Liver (tissue), 9 donors: ENCODE results near the gene GSE1. TPM values are rescaled to one million over a fixed set of nuclear protein-coding genes. Genes with fewer than 3 reads are reported as not detected.
A peak's percentile ranks its signal among the peaks of the same experiment; 100 is the strongest.

ENCODE experiments used
- DNase-seq: peaks from one replicate; pipeline ENCODE4 v3.0.0-alpha.2; 2017; ENCODE audit warnings: low spot score
- H3K27ac ChIP-seq, 2 donors: one replicate each; pipeline ENCODE4 v1.7.0; 2013; ENCODE audit warnings: inconsistent platforms in 2 of 2, low read length in 2 of 2, control low read depth in 1 of 2, low read depth in 1 of 2, mild to moderate bottlenecking in 1 of 2
- H3K27me3 ChIP-seq, 4 donors: one replicate each; pipeline versions ENCODE4 v1.6.1 to v1.7.0; 2013; ENCODE audit warnings: low read length in 3 of 4, inconsistent platforms in 1 of 4, mild to moderate bottlenecking in 1 of 4, moderate library complexity in 1 of 4; ENCODE audit not compliant: control insufficient read depth in 4 of 4, insufficient read depth in 4 of 4
- H3K36me3 ChIP-seq, 4 donors: one replicate each; pipeline versions ENCODE4 v1.6.1 to v1.7.0; 2013; ENCODE audit warnings: low read length in 3 of 4, mild to moderate bottlenecking in 3 of 4, low read depth in 1 of 4, moderate library complexity in 1 of 4; ENCODE audit not compliant: control insufficient read depth in 4 of 4, insufficient read depth in 3 of 4
- H3K4me1 ChIP-seq, 4 donors: one replicate each; pipeline versions ENCODE4 v1.6.1 to v1.7.0; 2013; ENCODE audit warnings: low read length in 3 of 4, mild to moderate bottlenecking in 3 of 4, moderate library complexity in 1 of 4; ENCODE audit not compliant: control insufficient read depth in 4 of 4, insufficient read depth in 4 of 4
- H3K4me3 ChIP-seq, 3 donors: one replicate each; pipeline versions ENCODE4 v1.6.1 to v1.7.0; 2013; ENCODE audit warnings: low read length in 3 of 3, control low read depth in 1 of 3, low read depth in 1 of 3, mild to moderate bottlenecking in 1 of 3
- H3K9ac ChIP-seq, 2 donors: one replicate each; pipeline ENCODE4 v1.7.0; 2013; ENCODE audit warnings: low read length in 2 of 2, mild to moderate bottlenecking in 2 of 2, moderate library complexity in 2 of 2, control low read depth in 1 of 2, low read depth in 1 of 2
- H3K9me3 ChIP-seq, 4 donors: one replicate each; pipeline versions ENCODE4 v1.6.1 to v1.7.0; 2013; ENCODE audit warnings: low read length in 3 of 4; ENCODE audit not compliant: control insufficient read depth in 4 of 4
- FOXA1 ChIP-seq: IDR thresholded peaks from 2 replicates; pipeline ENCODE4 v1.6.1; 2016; ENCODE audit warnings: antibody characterized with exemption
- FOXA2 ChIP-seq: IDR thresholded peaks from 2 replicates; pipeline ENCODE4 v1.6.1; 2016; ENCODE audit warnings: antibody characterized with exemption
- GABPA ChIP-seq, 2 donors: IDR thresholded peaks in 1 of 2; conservative IDR thresholded peaks in 1 of 2; 2 replicates each; pipeline ENCODE4 v1.6.1; 2016; ENCODE audit warnings: antibody characterized with exemption in 2 of 2, mild to moderate bottlenecking in 1 of 2, moderate library complexity in 1 of 2
- HNF4A ChIP-seq, 2 donors: conservative IDR thresholded peaks; 2 replicates each; pipeline ENCODE4 v1.6.1; 2016; ENCODE audit warnings: antibody characterized with exemption in 2 of 2, mild to moderate bottlenecking in 2 of 2
- HNF4G ChIP-seq: IDR thresholded peaks from 2 replicates; pipeline ENCODE4 v1.6.1; 2016; ENCODE audit warnings: antibody characterized with exemption
- JUND ChIP-seq, 2 donors: IDR thresholded peaks; 2 replicates each; pipeline ENCODE4 v1.6.1; 2016; ENCODE audit warnings: antibody characterized with exemption in 2 of 2
- RAD21 ChIP-seq, 2 donors: IDR thresholded peaks; 2 replicates each; pipeline ENCODE4 v1.6.1; 2016; ENCODE audit warnings: antibody characterized with exemption in 2 of 2, mild to moderate bottlenecking in 2 of 2
- RXRA ChIP-seq, 2 donors: IDR thresholded peaks; 2 replicates each; pipeline ENCODE4 v1.6.1; 2017 to 2018; ENCODE audit warnings: antibody characterized with exemption in 2 of 2, mild to moderate bottlenecking in 1 of 2
- YY1 ChIP-seq: IDR thresholded peaks from 2 replicates; pipeline ENCODE4 v1.6.1; 2016; ENCODE audit warnings: antibody characterized with exemption, mild to moderate bottlenecking
- WGBS: extraction: QIAGEN DNeasy Blood & Tissue Kit; methylation state at CpG from one replicate; pipeline ENCODE4 v1.1.7; 2013; 5-methylcytosine and 5-hydroxymethylcytosine counted together
- polyA plus RNA-seq, 2 donors: library from polyadenylated mRNA; stranded (reverse) in 1 of 2; unstranded in 1 of 2; fragments of 200-250 nt in 1 of 2; fragments of >200 nt in 1 of 2; fragmentation: Nextera tagmentation in 1 of 2; extraction: Ambion mirVana in 1 of 2; gene quantifications; one replicate each; pipeline versions ENCODE4 v1.2.1 to v1.2.3, GENCODE V29; 2013 to 2015
- total RNA-seq, 2 donors: library from RNA; depleted of rRNA; stranded (reverse); fragments of >200 nt; gene quantifications; one replicate each; pipeline ENCODE4 v1.2.3, GENCODE V29; 2014
- TF ChIP-seq, protein P1 (sequence below): IDR thresholded peaks from 2 replicates; pipeline ENCODE4 v1.6.1; 2016; ENCODE audit warnings: antibody characterized with exemption
- TF ChIP-seq, protein P2 (sequence below): IDR thresholded peaks from 2 replicates; pipeline ENCODE4 v1.6.1; 2016; ENCODE audit warnings: antibody characterized with exemption
- TF ChIP-seq, protein P3 (sequence below): IDR thresholded peaks from 2 replicates; pipeline ENCODE4 v1.6.1; 2016; ENCODE audit warnings: antibody characterized with exemption
- TF ChIP-seq, protein P4 (sequence below): fragments of 150-350 bp; IDR thresholded peaks from 2 replicates; pipeline ENCODE4 v1.5.1; 2017; ENCODE audit warnings: improper control_type of control experiment, low read depth, low read length; ENCODE audit not compliant: missing input control
- donor health status: healthy.
- donor health status: healthy.
- donor health status: healthy.
- donor health status: healthy.
- donor health status: healthy.

The GSE1 gene
- total and polyA plus RNA-seq, 4 donors = 9.9 to 37.7 (median 25.2) TPM

- Histone ChIP-seq H3K27me3 (no peaks in the 10 kb centered on the region), H3K27ac (no peak overlapping the region), H3K9ac (no peak overlapping the region), H3K9me3 (no peaks in the 10 kb centered on the region), H3K4me3 (no peak overlapping the region), H3K4me1 (peaks cover 16 to 48% (median 30%) of the 10 kb centered on the region in 4 donors), H3K36me3 (peaks cover 0 to 5% (median 1%) of the 10 kb centered on the region in 4 donors)
- WGBS = 94% methylated on average over 21 of the region's 21 CpGs
- DNase-seq = no peak
- TF ChIP-seq GABPA (IDR thresholded peaks at IDR 0.05 in 1 of 2, conservative IDR thresholded peaks at IDR 0.05 in 1 of 2) (no peak), YY1 (no peak), FOXA1 (no peak), RAD21 (IDR thresholded peaks at IDR 0.05) (no peak), RXRA (IDR thresholded peaks at IDR 0.05) (no peak), FOXA2 (no peak)
- TF ChIP-seq, protein P1, sequence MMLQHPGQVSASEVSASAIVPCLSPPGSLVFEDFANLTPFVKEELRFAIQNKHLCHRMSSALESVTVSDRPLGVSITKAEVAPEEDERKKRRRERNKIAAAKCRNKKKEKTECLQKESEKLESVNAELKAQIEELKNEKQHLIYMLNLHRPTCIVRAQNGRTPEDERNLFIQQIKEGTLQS = no peak
- TF ChIP-seq, protein P2, sequence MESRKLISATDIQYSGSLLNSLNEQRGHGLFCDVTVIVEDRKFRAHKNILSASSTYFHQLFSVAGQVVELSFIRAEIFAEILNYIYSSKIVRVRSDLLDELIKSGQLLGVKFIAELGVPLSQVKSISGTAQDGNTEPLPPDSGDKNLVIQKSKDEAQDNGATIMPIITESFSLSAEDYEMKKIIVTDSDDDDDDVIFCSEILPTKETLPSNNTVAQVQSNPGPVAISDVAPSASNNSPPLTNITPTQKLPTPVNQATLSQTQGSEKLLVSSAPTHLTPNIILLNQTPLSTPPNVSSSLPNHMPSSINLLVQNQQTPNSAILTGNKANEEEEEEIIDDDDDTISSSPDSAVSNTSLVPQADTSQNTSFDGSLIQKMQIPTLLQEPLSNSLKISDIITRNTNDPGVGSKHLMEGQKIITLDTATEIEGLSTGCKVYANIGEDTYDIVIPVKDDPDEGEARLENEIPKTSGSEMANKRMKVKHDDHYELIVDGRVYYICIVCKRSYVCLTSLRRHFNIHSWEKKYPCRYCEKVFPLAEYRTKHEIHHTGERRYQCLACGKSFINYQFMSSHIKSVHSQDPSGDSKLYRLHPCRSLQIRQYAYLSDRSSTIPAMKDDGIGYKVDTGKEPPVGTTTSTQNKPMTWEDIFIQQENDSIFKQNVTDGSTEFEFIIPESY = no peak
- TF ChIP-seq, protein P3, sequence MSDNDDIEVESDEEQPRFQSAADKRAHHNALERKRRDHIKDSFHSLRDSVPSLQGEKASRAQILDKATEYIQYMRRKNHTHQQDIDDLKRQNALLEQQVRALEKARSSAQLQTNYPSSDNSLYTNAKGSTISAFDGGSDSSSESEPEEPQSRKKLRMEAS = no peak
- TF ChIP-seq, protein P4, sequence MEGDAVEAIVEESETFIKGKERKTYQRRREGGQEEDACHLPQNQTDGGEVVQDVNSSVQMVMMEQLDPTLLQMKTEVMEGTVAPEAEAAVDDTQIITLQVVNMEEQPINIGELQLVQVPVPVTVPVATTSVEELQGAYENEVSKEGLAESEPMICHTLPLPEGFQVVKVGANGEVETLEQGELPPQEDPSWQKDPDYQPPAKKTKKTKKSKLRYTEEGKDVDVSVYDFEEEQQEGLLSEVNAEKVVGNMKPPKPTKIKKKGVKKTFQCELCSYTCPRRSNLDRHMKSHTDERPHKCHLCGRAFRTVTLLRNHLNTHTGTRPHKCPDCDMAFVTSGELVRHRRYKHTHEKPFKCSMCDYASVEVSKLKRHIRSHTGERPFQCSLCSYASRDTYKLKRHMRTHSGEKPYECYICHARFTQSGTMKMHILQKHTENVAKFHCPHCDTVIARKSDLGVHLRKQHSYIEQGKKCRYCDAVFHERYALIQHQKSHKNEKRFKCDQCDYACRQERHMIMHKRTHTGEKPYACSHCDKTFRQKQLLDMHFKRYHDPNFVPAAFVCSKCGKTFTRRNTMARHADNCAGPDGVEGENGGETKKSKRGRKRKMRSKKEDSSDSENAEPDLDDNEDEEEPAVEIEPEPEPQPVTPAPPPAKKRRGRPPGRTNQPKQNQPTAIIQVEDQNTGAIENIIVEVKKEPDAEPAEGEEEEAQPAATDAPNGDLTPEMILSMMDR = no peak
Observed at GRCh38 chr16:85644093-85644712, 31.1 kb downstream of the GSE1 start.

GRCh38 chr16:85645021-85645589 lies 32.0 kb downstream of the GSE1 start:
- no peak for DNase-seq
- WGBS = 77% methylated on average over 19 of the region's 19 CpGs
- H3K36me3 ChIP-seq = peaks cover 0 to 5% (median 1%) of the 10 kb centered on the region in 4 donors
- TF ChIP-seq HNF4A (conservative IDR thresholded peaks at IDR 0.05) (peak in 1 of 2 donors; percentile 6), YY1 (no peak)
- no peak overlapping the region for H3K27ac ChIP-seq
- no peak overlapping the region for H3K9ac ChIP-seq
- no peak overlapping the region for H3K4me3 ChIP-seq
- H3K4me1 ChIP-seq = peaks cover 13 to 46% (median 31%) of the 10 kb centered on the region in 4 donors
- H3K9me3 ChIP-seq = no peaks in the 10 kb centered on the region
- no peaks in the 10 kb centered on the region for H3K27me3 ChIP-seq

DNA sequence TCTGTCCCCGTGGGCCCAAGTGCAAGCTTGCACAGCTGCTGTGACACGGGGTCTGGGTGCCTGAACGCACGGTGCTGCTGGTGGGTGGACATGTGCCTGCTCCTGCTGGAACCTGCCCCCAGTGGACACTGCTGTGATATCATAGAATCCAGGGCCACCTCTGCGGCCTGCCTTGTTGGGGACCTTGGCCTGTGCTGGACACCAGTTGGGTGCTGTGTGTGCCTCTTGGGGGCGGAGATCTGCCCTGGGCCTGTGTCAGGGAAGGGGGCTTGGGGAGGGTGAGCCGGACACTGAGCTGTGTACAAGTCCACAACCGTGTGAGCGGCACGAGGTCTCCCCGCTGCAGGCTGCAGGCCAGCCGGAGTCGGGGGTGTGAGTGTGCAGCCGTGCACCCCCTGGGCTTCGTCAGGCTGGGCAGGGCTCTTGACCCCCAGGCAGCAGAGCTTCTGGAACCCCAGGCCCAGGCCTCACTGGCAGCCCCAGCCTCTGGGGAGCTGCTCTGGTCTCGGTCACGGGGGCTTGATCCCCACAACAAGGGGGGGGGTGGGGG lies 33.3 kb downstream of the GSE1 start:
- Histone ChIP-seq H3K36me3 (peaks cover 0 to 5% (median 1%) of the 10 kb centered on the region in 4 donors), H3K9me3 (no peaks in the 10 kb centered on the region), H3K27ac (no peak overlapping the region), H3K9ac (no peak overlapping the region), H3K27me3 (no peaks in the 10 kb centered on the region), H3K4me3 (no peak overlapping the region), H3K4me1 (peaks cover 10 to 45% (median 32%) of the 10 kb centered on the region in 4 donors)
- TF ChIP-seq FOXA1 (no peak), HNF4G (no peak), YY1 (no peak), JUND (IDR thresholded peaks at IDR 0.05) (no peak), RXRA (IDR thresholded peaks at IDR 0.05) (no peak)
- TF ChIP-seq, protein P3 = no peak
- 94% methylated on average over 17 of the region's 17 CpGs for whole genome bisulfite sequencing
- no peak for DNase-seq
